Globus pallidus (tissue), 1 donor: ENCODE measurements around the gene CLTCL1.
A peak's percentile ranks its signal among the peaks of the same experiment; 100 is the strongest.

ENCODE experiments used
- DNase-seq: peaks from one replicate; pipeline ENCODE4 v3.0.0-alpha.2; 2015; ENCODE audit warnings: low spot score

CLTCL1 gene

GRCh38 chr22:19244600-19245352 is 46.7 kb downstream of the CLTCL1 start:
- no peak for DNase-seq

- DNase-seq, result no peak
Measured at GRCh38 chr22:19242699-19243098, 48.8 kb downstream of the CLTCL1 start.

GRCh38 chr22:19241593-19241906 is 50.0 kb downstream of the CLTCL1 start:
- DNase-seq, result no peak

- no peak for DNase-seq
Measured at GRCh38 chr22:19240813-19241592, 50.5 kb downstream of the CLTCL1 start.

GRCh38 chr22:19239464-19239863 is 52.1 kb downstream of the CLTCL1 start:
- peak; percentile 85 for DNase-seq

GRCh38 chr22:19238900-19239299 is 52.6 kb downstream of the CLTCL1 start:
- DNase-seq, result no peak

GRCh38 chr22:19235874-19236273 is 55.6 kb downstream of the CLTCL1 start:
- DNase-seq, result no peak

- no peak for DNase-seq
Measured at GRCh38 chr22:19234126-19234896, 57.2 kb downstream of the CLTCL1 start.

GRCh38 chr22:19233189-19233661 is 58.3 kb downstream of the CLTCL1 start:
- no peak for DNase-seq

GRCh38 chr22:19232623-19233022 is 58.9 kb downstream of the CLTCL1 start:
- DNase-seq, result no peak

GRCh38 chr22:19231986-19232385 is 59.5 kb downstream of the CLTCL1 start:
- DNase-seq, result no peak

GRCh38 chr22:19229600-19229999 is 61.9 kb downstream of the CLTCL1 start:
- no peak for DNase-seq

GRCh38 chr22:19228179-19228578 is 63.3 kb downstream of the CLTCL1 start:
- DNase-seq, result peak; percentile 32

- no peak for DNase-seq
Measured at GRCh38 chr22:19226428-19226827, 65.1 kb downstream of the CLTCL1 start.

GRCh38 chr22:19225560-19225959 is 66.0 kb downstream of the CLTCL1 start:
- DNase-seq, result no peak

GRCh38 chr22:19224985-19225384 is 66.5 kb downstream of the CLTCL1 start:
- no peak for DNase-seq

- DNase-seq, result no peak
Measured at GRCh38 chr22:19224557-19224956, 67.0 kb downstream of the CLTCL1 start.

- no peak for DNase-seq
Measured at GRCh38 chr22:19223617-19224016, 67.9 kb downstream of the CLTCL1 start.

- no peak for DNase-seq
Measured at GRCh38 chr22:19223110-19223509, 68.4 kb downstream of the CLTCL1 start.

GRCh38 chr22:19222242-19223005 is 69.1 kb downstream of the CLTCL1 start:
- DNase-seq, result no peak

- DNase-seq, result no peak
Measured at GRCh38 chr22:19220867-19221266, 70.7 kb downstream of the CLTCL1 start.
